SU-DHL-6 (cell line): Measurements from ENCODE around the gene PHETA1.
"Not testable (repeated sequence)": the region's sequence is repeated elsewhere in the genome, so short reads cannot be mapped to it uniquely, and the experiment has no call there.

Experiments used
- H2AFZ ChIP-seq: fragments of 200-600 bp; sonication (generic); 2 replicates; pipeline ENCODE4 v1.6.1; 2014; ENCODE audit warnings: low read depth, mild to moderate bottlenecking, moderate library complexity, mixed read lengths, antibody characterized with exemption, low read length; ENCODE audit not compliant: severe bottlenecking
- H3F3A ChIP-seq: fragments of 200-600 bp; shearing (Covaris generic); 2 replicates; pipeline ENCODE4 v1.6.0; 2016; ENCODE audit warnings: antibody characterized with exemption, mild to moderate bottlenecking; ENCODE audit not compliant: insufficient read depth
- H3K27ac ChIP-seq: fragments of 200-600 bp; sonication (generic); 2 replicates; pipeline ENCODE4 v1.5.1; 2016; ENCODE audit warnings: low read depth, mild to moderate bottlenecking, low read length, moderate library complexity, mixed read lengths
- H3K27me3 ChIP-seq: fragments of 200-600 bp; sonication (generic), shearing (Covaris generic); 2 replicates; pipeline ENCODE4 v1.6.0; 2014; ENCODE audit warnings: mild to moderate bottlenecking, low read length
- H3K36me3 ChIP-seq: fragments of 200-600 bp; sonication (generic); 2 replicates; pipeline ENCODE4 v1.6.1; 2014; ENCODE audit warnings: mild to moderate bottlenecking, low read length, mixed read lengths
- H3K4me2 ChIP-seq: fragments of 300-600, 200-600 bp; shearing (Covaris generic), sonication (generic); 2 replicates; pipeline ENCODE4 v1.6.0; 2014; ENCODE audit warnings: low read length, low read depth, mild to moderate bottlenecking; ENCODE audit not compliant: poor library complexity, severe bottlenecking
- H3K4me3 ChIP-seq: fragments of 200-600 bp; sonication (generic); 2 replicates; pipeline ENCODE4 v1.5.1; 2014; ENCODE audit warnings: antibody characterized with exemption, low read length, mild to moderate bottlenecking, mixed read lengths; ENCODE audit not compliant: insufficient read depth, poor library complexity, severe bottlenecking
- H3K79me2 ChIP-seq: fragments of 200-600 bp; sonication (generic); 2 replicates; pipeline ENCODE4 v1.6.1; 2014; ENCODE audit warnings: mild to moderate bottlenecking, low read length, moderate library complexity; ENCODE audit not compliant: insufficient read depth
- H3K9ac ChIP-seq: fragments of 200-600 bp; sonication (generic); 2 replicates; pipeline ENCODE4 v1.7.0; 2014; ENCODE audit warnings: mild to moderate bottlenecking, low read length
- H3K9me2 ChIP-seq: fragments of 200-600 bp; sonication (generic); replicated peaks from 2 replicates; pipeline ENCODE4 v1.6.1; 2014; ENCODE audit warnings: low read length; ENCODE audit not compliant: insufficient read depth
- H3K9me3 ChIP-seq: fragments of 200-600 bp; sonication (generic); 2 replicates; pipeline ENCODE4 v1.6.1; 2014; ENCODE audit warnings: low read length, mixed read lengths; ENCODE audit not compliant: insufficient read depth
- H4K20me1 ChIP-seq: fragments of 200-600 bp; sonication (generic); 2 replicates; pipeline ENCODE4 v1.6.1; 2014; ENCODE audit warnings: low read depth, mild to moderate bottlenecking, antibody characterized with exemption, low read length, moderate library complexity, mixed read lengths
- CTCF ChIP-seq: fragments of 200-600 bp; sonication (generic); IDR thresholded peaks from one replicate; pipeline ENCODE4 v1.5.1; 2017; ENCODE audit warnings: antibody characterized with exemption, mild to moderate bottlenecking, low read length, moderate library complexity; ENCODE audit not compliant: insufficient read depth, poor library complexity, severe bottlenecking
- EZH2phosphoT487 ChIP-seq: fragments of 200-600 bp; sonication (generic), shearing (Covaris generic); conservative IDR thresholded peaks from 2 replicates; pipeline ENCODE4 v1.6.1; 2018; ENCODE audit warnings: mild to moderate bottlenecking, antibody characterized with exemption, low read length, moderate library complexity, mixed read lengths

PHETA1 gene

GRCh38 chr12:111404362-111405148 lies 35.7 kb upstream of the PHETA1 start:
- Histone ChIP-seq H3K4me3 (peak overlapping the region; percentile 52), H3K4me2 (peak overlapping the region; percentile 62), H3K36me3 (no peaks in the 10 kb centered on the region), H3K9me3 (no peaks in the 10 kb centered on the region), H3K79me2 (peaks cover 36% of the 10 kb centered on the region), H3K9me2 (no peaks in the 10 kb centered on the region), H2AFZ (peak overlapping the region; percentile 6), H3K27me3 (no peaks in the 10 kb centered on the region), H3K9ac (peak overlapping the region; percentile 68), H4K20me1 (0 out of 2 replicates have a peak, but pooled peaks cover 7% of the 10 kb centered on the region), H3F3A (peaks cover 26% of the 10 kb centered on the region), H3K27ac (peak overlapping the region; percentile 91)
- TF ChIP-seq EZH2phosphoT487 (no peak), CTCF (no peak)

DNA sequence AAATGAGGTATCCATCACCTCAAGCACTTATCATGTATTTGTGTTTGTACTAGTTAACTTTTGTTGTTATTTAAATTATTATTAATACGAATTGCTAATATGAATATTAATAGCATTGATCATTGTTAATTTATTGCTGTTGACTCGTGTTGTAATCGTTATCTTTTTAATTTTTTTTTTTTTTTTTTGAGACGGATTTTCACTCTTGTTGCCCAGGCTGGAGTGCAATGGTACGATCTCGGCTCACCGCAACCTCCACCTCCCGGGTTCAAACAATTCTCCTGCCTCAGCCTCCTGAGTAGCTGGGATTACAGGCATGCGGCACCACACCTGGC lies 33.6 kb upstream of the PHETA1 start:
- not testable (repeated sequence) for H3K27ac ChIP-seq, H3K4me2 ChIP-seq

DNA sequence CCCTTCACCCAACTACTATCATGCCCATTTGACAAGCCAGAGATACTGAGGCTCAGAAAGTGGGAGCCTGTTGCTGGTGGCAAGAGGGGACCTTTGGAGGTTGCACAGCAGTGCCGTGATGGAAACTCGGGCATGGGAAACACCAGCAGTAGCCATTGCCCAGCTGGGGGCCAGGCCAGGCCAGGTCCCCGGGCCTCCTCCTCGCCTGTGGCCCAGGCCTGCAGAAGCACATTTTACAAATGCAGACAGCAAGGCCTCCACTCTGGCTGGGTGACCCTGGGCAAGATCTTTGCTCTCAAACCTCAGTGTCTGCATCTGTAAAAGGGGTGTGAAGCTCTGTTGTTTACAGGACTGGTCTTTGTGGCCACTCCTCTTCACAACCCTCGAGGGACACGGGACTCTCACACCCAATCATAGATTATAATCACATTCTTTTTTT lies 32.3 kb upstream of the PHETA1 start:
- no peak overlapping the region for H3K4me2 ChIP-seq
- no peak overlapping the region for H3K9ac ChIP-seq
- no peak overlapping the region for H2AFZ ChIP-seq
- no peaks in the 10 kb centered on the region for H3K9me2 ChIP-seq
- no peak overlapping the region for H3K4me3 ChIP-seq
- no peaks in the 10 kb centered on the region for H3K36me3 ChIP-seq
- TF ChIP-seq CTCF (no peak), EZH2phosphoT487 (no peak)
- no peaks in the 10 kb centered on the region for H3K9me3 ChIP-seq
- H3K27ac ChIP-seq, result no peak overlapping the region
- H3K27me3 ChIP-seq, result no peaks in the 10 kb centered on the region
- H3K79me2 ChIP-seq, result peaks cover 2% of the 10 kb centered on the region; the same call in 1 of the 2 replicates
- H3F3A ChIP-seq, result peaks cover 19% of the 10 kb centered on the region
- H4K20me1 ChIP-seq, result no peaks in the 10 kb centered on the region

More for the DNA sequence above, 33.6 kb upstream of the PHETA1 start:
- not testable (repeated sequence) for H2AFZ ChIP-seq, H3K9ac ChIP-seq, H3K9me2 ChIP-seq, H3K27me3 ChIP-seq, H3K9me3 ChIP-seq, H3K36me3 ChIP-seq, H3K4me3 ChIP-seq, H4K20me1 ChIP-seq
- H3F3A ChIP-seq, result peaks cover 23% of the 10 kb centered on the region
- H3K79me2 ChIP-seq, result peaks cover 15% of the 10 kb centered on the region

DNA sequence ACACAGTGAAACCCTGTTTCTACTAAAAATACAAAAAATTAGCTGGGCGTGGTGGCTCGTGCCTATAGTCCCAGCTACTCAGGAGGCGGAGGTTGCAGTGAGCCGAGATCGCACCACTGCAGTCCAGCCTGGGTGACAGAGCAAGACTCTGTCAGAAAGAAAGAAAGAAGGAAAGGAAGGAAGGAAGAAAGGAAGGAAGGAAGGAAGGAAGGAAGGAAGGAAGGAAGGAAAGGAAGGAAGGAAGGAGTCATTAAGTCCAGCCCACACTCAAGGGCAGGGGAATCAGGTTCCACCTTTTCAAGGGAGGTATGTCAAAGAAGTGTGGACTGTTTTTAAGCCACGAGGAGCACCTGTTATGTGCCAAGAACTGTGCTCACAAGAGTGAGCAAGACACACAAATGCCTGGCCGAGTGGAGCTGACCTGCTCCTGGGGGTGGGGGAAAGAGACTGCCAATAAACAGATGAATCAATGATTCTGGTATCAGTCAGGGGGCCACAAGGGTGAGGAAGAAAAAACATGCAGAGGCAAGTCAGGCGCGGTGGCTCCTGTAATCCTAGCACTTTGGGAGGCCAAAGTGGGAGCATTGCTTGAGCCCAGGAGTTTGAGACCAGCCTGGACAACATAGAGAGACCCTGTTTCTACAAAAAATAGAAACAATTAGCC lies 31.0 kb upstream of the PHETA1 start:
- peaks cover 19% of the 10 kb centered on the region for H3F3A ChIP-seq
- H3K79me2 ChIP-seq, H3K36me3 ChIP-seq, H3K4me3 ChIP-seq, H3K9me3 ChIP-seq, H3K9ac ChIP-seq, H4K20me1 ChIP-seq, H3K27me3 ChIP-seq, H3K27ac ChIP-seq, H3K4me2 ChIP-seq, H3K9me2 ChIP-seq, H2AFZ ChIP-seq: not testable (repeated sequence)
